SK-N-SH (cell line): ENCODE measurements around the gene ADD1. TPM values are rescaled to one million over a fixed set of nuclear protein-coding genes. Genes with fewer than 3 reads are reported as not detected.

ENCODE experiments used
- CTCF ChIA-PET: fragments of 300-600, 350-600 bp; formaldehyde crosslinking; extraction: SDS; loops from one replicate; lab custom pipeline; 2021; lab: Yijun Ruan, JAX
- POLR2A ChIA-PET: fragments of 350-600 bp; sonication (Branson Sonifier 250); formaldehyde crosslinking; extraction: SDS; loops from one replicate; lab custom pipeline; 2020; ENCODE audit warnings: antibody characterized with exemption, inconsistent platforms; lab: Yijun Ruan, JAX
- DNase-seq: peaks from one replicate; pipeline ENCODE4 v3.0.0; 2012
- H2AFZ ChIP-seq: fragments of 200-600 bp; sonication (generic); 2 replicates; pipeline ENCODE4 v1.8.1; 2016; ENCODE audit warnings: antibody characterized with exemption, mild to moderate bottlenecking, low read depth
- H3F3A ChIP-seq: fragments of 200-600 bp; sonication (generic); replicated peaks from 2 replicates; pipeline ENCODE3; 2016; ENCODE audit warnings: antibody characterized with exemption, mild to moderate bottlenecking; ENCODE audit not compliant: insufficient read depth
- H3K27ac ChIP-seq, 2 experiments: fragments of 200-500 bp in 1 of 2; fragments of 200-600 bp in 1 of 2; sonication (Bioruptor generic) in 1 of 2; sonication (generic), shearing (Covaris generic) in 1 of 2; 2 replicates each; pipeline versions ENCODE4 v1.5.1 to v1.6.1; 2014 to 2016; ENCODE audit warnings: low read depth in 2 of 2, inconsistent platforms in 1 of 2, low read length in 1 of 2, mild to moderate bottlenecking in 1 of 2, mixed read lengths in 1 of 2
- H3K27me3 ChIP-seq: fragments of 200-600 bp; sonication (generic), shearing (Covaris generic); 2 replicates; pipeline ENCODE4 v1.6.1; 2016; ENCODE audit warnings: mixed run types; ENCODE audit not compliant: insufficient read depth
- H3K36me3 ChIP-seq, 2 experiments: fragments of 200-500 bp in 1 of 2; fragments of 200-600 bp in 1 of 2; sonication (Bioruptor generic) in 1 of 2; sonication (generic) in 1 of 2; replicated peaks in 1 of 2; 2 replicates each; pipeline versions ENCODE3 to v1.5.1; 2014 to 2016; ENCODE audit warnings: low read length in 1 of 2, mild to moderate bottlenecking in 1 of 2; ENCODE audit not compliant: insufficient read depth in 2 of 2, control insufficient read depth in 1 of 2
- H3K4me1 ChIP-seq, 2 experiments: fragments of 200-500 bp in 1 of 2; fragments of 200-600 bp in 1 of 2; sonication (Bioruptor generic) in 1 of 2; sonication (generic), shearing (Covaris generic) in 1 of 2; 2 replicates each; pipeline versions ENCODE4 v1.5.1 to v1.6.1; 2014 to 2016; ENCODE audit warnings: low read depth in 1 of 2, low read length in 1 of 2, mixed run types in 1 of 2; ENCODE audit not compliant: insufficient read depth in 2 of 2, control insufficient read depth in 1 of 2
- H3K4me2 ChIP-seq: fragments of 200-600 bp; sonication (generic), shearing (Covaris generic); 2 replicates; pipeline ENCODE4 v1.6.1; 2017; ENCODE audit warnings: mixed run types
- H3K4me3 ChIP-seq, 2 experiments: fragments of 200-500 bp in 1 of 2; fragments of 200-600 bp in 1 of 2; sonication (Bioruptor generic) in 1 of 2; sonication (generic), shearing (Covaris generic) in 1 of 2; 2 replicates each; pipeline versions ENCODE4 v1.5.1 to v1.8.1; 2014 to 2016; ENCODE audit warnings: low read depth in 2 of 2, inconsistent platforms in 1 of 2, low read length in 1 of 2, mild to moderate bottlenecking in 1 of 2, mixed read lengths in 1 of 2, moderate library complexity in 1 of 2
- H3K79me2 ChIP-seq: fragments of 200-600 bp; sonication (generic); 2 replicates; pipeline ENCODE4 v1.8.1; 2017; ENCODE audit warnings: mild to moderate bottlenecking; ENCODE audit not compliant: insufficient read depth
- H3K9ac ChIP-seq: fragments of 200-600 bp; sonication (generic); 2 replicates; pipeline ENCODE4 v1.6.1; 2017; ENCODE audit warnings: mixed run types
- H3K9me2 ChIP-seq: fragments of 200-600 bp; sonication (generic); 2 replicates; pipeline ENCODE4 v1.6.1; 2017; ENCODE audit warnings: mixed run types
- H3K9me3 ChIP-seq: fragments of 200-600 bp; sonication (generic); 2 replicates; pipeline ENCODE4 v1.6.1; 2017; ENCODE audit warnings: mixed run types, mild to moderate bottlenecking, moderate library complexity
- H4K20me1 ChIP-seq: fragments of 200-600 bp; sonication (generic); 2 replicates; pipeline ENCODE4 v1.6.1; 2017; ENCODE audit warnings: mild to moderate bottlenecking, mixed run types; ENCODE audit not compliant: insufficient read depth
- FOSL2 ChIP-seq: IDR thresholded peaks from 2 replicates; pipeline ENCODE4 v1.4.0; 2012; ENCODE audit warnings: low read depth, mild to moderate bottlenecking, moderate library complexity, borderline replicate concordance
- FOXM1 ChIP-seq: IDR thresholded peaks from 2 replicates; pipeline ENCODE4 v1.4.0; 2012; ENCODE audit warnings: low read depth, mild to moderate bottlenecking
- JUND ChIP-seq: IDR thresholded peaks from 2 replicates; pipeline ENCODE4 v1.4.0; 2012
- SIN3A ChIP-seq: IDR thresholded peaks from 2 replicates; pipeline ENCODE4 v1.6.1; 2012; ENCODE audit warnings: low read depth, mild to moderate bottlenecking, low read length, moderate library complexity, borderline replicate concordance
- TEAD4 ChIP-seq: IDR thresholded peaks from 2 replicates; pipeline ENCODE4 v1.4.0; 2012; ENCODE audit warnings: mild to moderate bottlenecking, borderline replicate concordance; ENCODE audit not compliant: insufficient read depth
- WGBS: methylation state at CpG from one replicate; pipeline ENCODE4 v1.1.6; 2017; ENCODE audit warnings: low lambda C conversion rate; 5-methylcytosine and 5-hydroxymethylcytosine counted together
- polyA plus RNA-seq, 3 experiments: library from polyadenylated mRNA; depleted of rRNA; stranded (reverse); fragments of >200 nt; gene quantifications; 2 replicates each; pipeline ENCODE4 v1.2.3, GENCODE V29; 2012
- TF ChIP-seq, protein P1 (sequence below): fragments of 200-600 bp; sonication (generic); IDR thresholded peaks from 2 replicates; pipeline ENCODE4 v1.6.1; 2017; ENCODE audit warnings: antibody characterized with exemption, mild to moderate bottlenecking, moderate library complexity

The ADD1 gene
- polyA plus RNA-seq, 1 of the 3 experiments (the other 2 are of a cell fraction) = 155 TPM

DNA sequence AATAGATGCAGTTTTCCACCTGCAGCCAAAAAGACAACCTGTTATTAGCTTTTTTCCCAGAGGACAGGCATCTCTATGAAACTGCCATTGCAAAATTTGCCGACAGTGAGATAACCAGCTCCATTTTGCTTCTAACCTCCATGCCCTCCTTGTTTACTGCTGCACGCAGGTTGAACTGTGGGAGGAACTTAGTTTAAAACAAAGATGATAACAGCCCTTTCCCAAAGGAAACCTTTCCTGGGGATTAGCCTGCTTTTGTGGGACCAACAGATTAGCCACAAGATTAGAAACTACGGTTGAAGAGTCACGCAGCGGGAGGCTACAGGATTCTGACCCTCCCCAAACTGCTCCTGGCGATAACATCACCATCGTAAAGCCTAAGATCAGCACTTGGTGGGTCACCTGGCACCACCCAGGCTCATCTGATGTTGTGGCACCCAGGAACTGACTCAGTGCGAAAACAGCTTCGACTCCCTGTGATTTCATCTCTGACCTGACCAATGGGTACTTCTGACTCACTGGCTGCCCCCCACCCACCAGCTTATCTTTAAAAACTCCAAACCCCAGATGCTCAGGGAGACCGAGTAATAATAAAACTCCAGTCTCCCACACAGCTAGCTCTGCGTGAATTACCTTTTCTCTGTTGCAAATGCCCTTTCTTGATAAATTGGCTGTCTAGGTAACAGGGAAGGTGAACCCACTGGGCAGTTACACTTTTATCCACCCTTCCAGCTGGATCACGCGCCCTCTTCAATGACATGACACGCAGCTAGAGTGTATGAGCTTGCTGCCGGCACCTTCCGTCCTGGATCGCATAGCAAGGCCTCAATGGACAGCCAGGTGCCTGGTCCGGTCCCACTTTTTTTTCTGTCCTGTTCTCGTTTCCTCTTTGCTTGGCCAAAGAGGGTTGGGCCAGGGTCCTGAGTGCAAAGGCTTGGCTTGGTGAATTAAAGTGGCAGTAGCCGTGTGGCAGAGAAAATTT lies 92.4 kb downstream of the ADD1 start:
- H4K20me1 ChIP-seq = 0 out of 2 replicates have a peak, but pooled peaks cover 19% of the 10 kb centered on the region

DNA sequence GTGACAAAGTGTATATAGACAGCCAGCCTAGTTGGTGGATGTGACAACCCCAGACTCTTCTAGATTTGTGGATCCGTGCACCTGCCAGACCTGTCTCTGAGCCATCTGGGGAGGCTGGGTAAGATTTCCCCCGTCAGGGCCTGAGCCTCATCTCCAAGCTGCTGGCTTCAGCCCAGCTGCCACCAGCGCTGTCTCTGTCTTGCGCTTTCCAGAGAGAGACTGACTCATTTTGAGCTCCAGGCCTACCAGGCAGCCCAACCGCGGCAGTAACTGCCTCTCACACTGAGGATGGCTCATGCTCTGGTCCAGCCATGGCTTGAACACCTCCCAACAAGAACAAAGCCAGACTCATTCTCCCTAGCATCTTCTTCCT lies 93.1 kb downstream of the ADD1 start:
- H3K27ac ChIP-seq = peak overlapping the region; percentile 30 to 56
- H3K36me3 ChIP-seq = peaks cover 30 to 52% of the 10 kb centered on the region in 2 experiments
- 0 out of 2 replicates have a peak, but pooled peaks cover 19% of the 10 kb centered on the region for H4K20me1 ChIP-seq
- H3K9me3 ChIP-seq = no peaks in the 10 kb centered on the region
- no peak overlapping the region for H2AFZ ChIP-seq
- H3K4me1 ChIP-seq = peaks cover 20 to 43% of the 10 kb centered on the region in 2 experiments
- TF ChIP-seq SIN3A (no peak), FOXM1 (no peak), JUND (no peak), TEAD4 (no peak)
- no peak overlapping the region for H3K9ac ChIP-seq
- CTCF ChIA-PET = interaction anchor here (2.6 kb wide), 1 partner anchor 19 kb away, joined by 19 read pairs; no protein-coding TSS in a partner anchor
- POLR2A ChIA-PET = interaction anchor here (0.7 to 1.4 kb wide), 3 partner anchors 9 to 207 kb away, joined by 3 to 4 read pairs (median 3); no protein-coding TSS in a partner anchor
- no peak for DNase-seq
- 52% methylated on average over 6 of the region's 6 CpGs for WGBS
- H3K4me2 ChIP-seq = peak overlapping the region; percentile 99
- no peaks in the 10 kb centered on the region for H3K9me2 ChIP-seq
- 0 out of 4 replicates have a peak overlapping the region, but pooled peaks of 1 of the 2 experiments have one; percentile 9 for H3K4me3 ChIP-seq
- peaks cover 48% of the 10 kb centered on the region for H3K79me2 ChIP-seq
- no peaks in the 10 kb centered on the region for H3K27me3 ChIP-seq
- peaks cover 16% of the 10 kb centered on the region for H3F3A ChIP-seq

More for the DNA sequence above, 92.4 kb downstream of the ADD1 start:
- no peaks in the 10 kb centered on the region for H3K9me3 ChIP-seq
- no peak for DNase-seq
- TF ChIP-seq, protein P1, sequence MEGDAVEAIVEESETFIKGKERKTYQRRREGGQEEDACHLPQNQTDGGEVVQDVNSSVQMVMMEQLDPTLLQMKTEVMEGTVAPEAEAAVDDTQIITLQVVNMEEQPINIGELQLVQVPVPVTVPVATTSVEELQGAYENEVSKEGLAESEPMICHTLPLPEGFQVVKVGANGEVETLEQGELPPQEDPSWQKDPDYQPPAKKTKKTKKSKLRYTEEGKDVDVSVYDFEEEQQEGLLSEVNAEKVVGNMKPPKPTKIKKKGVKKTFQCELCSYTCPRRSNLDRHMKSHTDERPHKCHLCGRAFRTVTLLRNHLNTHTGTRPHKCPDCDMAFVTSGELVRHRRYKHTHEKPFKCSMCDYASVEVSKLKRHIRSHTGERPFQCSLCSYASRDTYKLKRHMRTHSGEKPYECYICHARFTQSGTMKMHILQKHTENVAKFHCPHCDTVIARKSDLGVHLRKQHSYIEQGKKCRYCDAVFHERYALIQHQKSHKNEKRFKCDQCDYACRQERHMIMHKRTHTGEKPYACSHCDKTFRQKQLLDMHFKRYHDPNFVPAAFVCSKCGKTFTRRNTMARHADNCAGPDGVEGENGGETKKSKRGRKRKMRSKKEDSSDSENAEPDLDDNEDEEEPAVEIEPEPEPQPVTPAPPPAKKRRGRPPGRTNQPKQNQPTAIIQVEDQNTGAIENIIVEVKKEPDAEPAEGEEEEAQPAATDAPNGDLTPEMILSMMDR = no peak
- 0 out of 2 replicates have a peak, but pooled peaks have one; percentile 2 for TF ChIP-seq FOSL2
- TF ChIP-seq, all 33 proteins: peak for 1
- WGBS = 80% methylated on average over 14 of the region's 20 CpGs
- Histone ChIP-seq H3K36me3 (peaks cover 27 to 52% of the 10 kb centered on the region in 2 experiments), H3F3A (peaks cover 18% of the 10 kb centered on the region), H3K4me1 (peaks cover 20 to 43% of the 10 kb centered on the region in 2 experiments), H3K4me2 (peak overlapping the region; percentile 99), H2AFZ (no peak overlapping the region), H3K9ac (peak overlapping the region; percentile 94), H3K4me3 (peak overlapping the region; percentile 98 to 99), H3K9me2 (no peaks in the 10 kb centered on the region), H3K27ac (peak overlapping the region; percentile 74 to 85), H3K79me2 (peaks cover 48% of the 10 kb centered on the region), H3K27me3 (no peaks in the 10 kb centered on the region)
- ChIA-PET CTCF (interaction anchor here (0.7 to 2.6 kb wide), 8 partner anchors 12 to 180 kb away, joined by 3 to 19 read pairs (median 4); partner anchors contain the start of genes ADD1, GRK4 and NOP14), POLR2A (interaction anchor here (0.8 to 1.6 kb wide), 6 partner anchors 11 to 206 kb away, joined by 3 to 4 read pairs (median 3); partner anchors contain the start of gene TNIP2)
